ENCODE measurements around the gene FIG4. TPM values are rescaled to one million over a fixed set of nuclear protein-coding genes. Genes with fewer than 3 reads are reported as not detected.
"Not testable (repeated sequence)": the region's sequence is repeated elsewhere in the genome, so short reads cannot be mapped to it uniquely, and the experiment has no call there.

Gene FIG4
- total RNA-seq, 2 donors from 2014 or later, result 12.2 to 17.2 TPM

DNA sequence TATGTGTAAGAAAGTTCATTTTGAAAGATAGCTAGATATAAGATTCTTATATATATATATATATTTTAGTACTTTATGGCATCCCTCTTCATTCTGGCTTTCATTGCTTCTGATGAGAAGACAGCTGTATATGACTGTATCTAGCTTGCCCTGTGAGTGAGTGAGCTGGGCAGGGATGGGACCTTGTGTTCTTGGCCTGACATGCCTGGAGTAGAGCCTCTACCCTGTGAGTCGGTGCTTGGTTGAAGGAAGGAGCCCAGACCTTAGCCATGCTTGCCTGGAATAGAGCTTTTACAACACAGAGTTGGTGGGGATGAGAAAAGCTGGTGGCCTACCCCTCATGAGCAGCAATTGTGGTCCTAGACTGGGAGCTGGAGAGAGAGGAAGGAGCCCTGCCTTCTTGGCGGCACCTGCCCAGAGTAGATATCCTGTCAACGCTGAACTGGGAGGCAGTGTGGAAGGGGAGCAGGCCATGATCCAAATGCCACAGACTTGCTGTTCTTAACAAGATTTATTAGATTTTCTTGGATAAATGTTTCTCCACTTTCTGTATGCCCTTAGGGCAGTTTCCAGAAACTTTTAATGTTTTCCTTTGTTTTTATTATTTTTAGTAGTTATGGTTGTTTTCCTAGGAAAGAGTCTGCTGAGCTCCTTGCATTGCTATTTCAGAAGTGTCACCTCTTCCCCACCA, 31.6 kb downstream of the FIG4 start:
- H3K27ac ChIP-seq, result no peak overlapping the region
- no peaks in the 10 kb centered on the region for H3K27me3 ChIP-seq
- DNase-seq, result no peak
- no peak overlapping the region for H3K9ac ChIP-seq (ENCODE audit: low read depth in 2 of 2, low read length in 2 of 2)
- TF ChIP-seq, protein P1, sequence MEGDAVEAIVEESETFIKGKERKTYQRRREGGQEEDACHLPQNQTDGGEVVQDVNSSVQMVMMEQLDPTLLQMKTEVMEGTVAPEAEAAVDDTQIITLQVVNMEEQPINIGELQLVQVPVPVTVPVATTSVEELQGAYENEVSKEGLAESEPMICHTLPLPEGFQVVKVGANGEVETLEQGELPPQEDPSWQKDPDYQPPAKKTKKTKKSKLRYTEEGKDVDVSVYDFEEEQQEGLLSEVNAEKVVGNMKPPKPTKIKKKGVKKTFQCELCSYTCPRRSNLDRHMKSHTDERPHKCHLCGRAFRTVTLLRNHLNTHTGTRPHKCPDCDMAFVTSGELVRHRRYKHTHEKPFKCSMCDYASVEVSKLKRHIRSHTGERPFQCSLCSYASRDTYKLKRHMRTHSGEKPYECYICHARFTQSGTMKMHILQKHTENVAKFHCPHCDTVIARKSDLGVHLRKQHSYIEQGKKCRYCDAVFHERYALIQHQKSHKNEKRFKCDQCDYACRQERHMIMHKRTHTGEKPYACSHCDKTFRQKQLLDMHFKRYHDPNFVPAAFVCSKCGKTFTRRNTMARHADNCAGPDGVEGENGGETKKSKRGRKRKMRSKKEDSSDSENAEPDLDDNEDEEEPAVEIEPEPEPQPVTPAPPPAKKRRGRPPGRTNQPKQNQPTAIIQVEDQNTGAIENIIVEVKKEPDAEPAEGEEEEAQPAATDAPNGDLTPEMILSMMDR (IDR thresholded peaks at IDR 0.05), result no peak
- no peaks in the 10 kb centered on the region for H3K4me1 ChIP-seq
- H3K9me3 ChIP-seq, result no peaks in the 10 kb centered on the region
- intact Hi-C loops (cut with DNase I), result no loop called here
- no peak overlapping the region for H3K4me3 ChIP-seq
- H3K36me3 ChIP-seq, result no peaks in the 10 kb centered on the region

DNA sequence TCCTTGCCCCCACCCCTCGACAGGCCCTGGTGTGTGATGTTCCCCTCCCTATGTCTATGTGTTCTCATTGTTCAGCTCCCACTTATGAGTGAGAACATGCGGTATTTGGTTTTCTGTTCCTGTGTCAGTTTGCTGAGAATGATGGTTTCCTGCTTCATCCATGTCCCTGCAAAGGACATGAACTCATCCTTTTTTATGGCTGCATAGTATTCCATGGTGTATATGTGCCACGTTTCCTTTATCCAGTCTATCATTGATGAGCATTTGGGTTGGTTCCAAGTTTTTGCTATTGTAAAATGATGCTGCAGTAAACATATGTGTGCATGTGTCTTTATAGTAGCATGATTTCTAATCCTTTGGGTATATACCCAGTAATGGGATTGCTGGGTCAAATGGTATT, 34.2 kb downstream of the FIG4 start:
- H3K36me3 ChIP-seq; DNase-seq; H3K9ac ChIP-seq (ENCODE audit: low read depth in 2 of 2, low read length in 2 of 2); intact Hi-C loops (cut with DNase I); H3K27ac ChIP-seq; H3K27me3 ChIP-seq; H3K4me1 ChIP-seq; H3K9me3 ChIP-seq; H3K4me3 ChIP-seq: not testable (repeated sequence)

DNA sequence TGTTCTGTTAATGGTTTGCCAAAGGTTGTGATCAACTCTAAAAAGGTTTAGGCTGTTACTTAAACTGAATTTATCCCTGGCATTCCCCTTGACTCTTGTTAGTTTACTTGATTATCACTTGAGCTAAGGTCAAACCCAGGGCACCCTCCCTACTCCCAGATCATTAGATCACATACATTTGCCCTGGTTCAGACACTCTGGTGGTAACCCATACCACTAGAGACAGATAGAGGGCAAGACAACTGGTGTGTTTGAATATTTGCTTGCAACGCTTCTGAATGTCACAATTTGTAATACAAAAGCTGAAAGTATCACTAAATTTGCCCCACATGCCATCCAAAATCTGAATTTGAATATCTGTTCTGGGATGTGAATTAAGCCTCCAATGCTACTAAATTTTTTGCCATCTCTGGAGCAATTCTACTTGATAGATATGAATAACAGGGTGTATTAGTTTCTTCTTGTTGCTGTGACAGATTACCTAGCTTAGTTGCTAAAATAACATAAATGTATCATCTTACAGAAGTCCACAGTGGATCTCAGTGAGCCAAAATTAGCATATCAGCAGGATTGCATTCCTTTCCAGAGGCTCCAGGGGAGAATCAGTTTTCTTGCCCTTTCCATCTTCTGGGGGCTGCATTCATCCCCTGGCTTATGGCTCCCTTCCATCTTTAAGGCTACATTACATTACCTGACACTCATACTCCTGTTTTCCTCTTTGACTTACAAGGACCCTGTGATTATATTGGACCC, 45.4 kb downstream of the FIG4 start:
- H3K9me3 ChIP-seq, result no peaks in the 10 kb centered on the region
- H3K36me3 ChIP-seq, result no peaks in the 10 kb centered on the region
- intact Hi-C loops (cut with DNase I), result no loop called here
- H3K27me3 ChIP-seq, result no peaks in the 10 kb centered on the region
- H3K27ac ChIP-seq, result no peak overlapping the region
- no peak for DNase-seq
- H3K9ac ChIP-seq (ENCODE audit: low read depth in 2 of 2, low read length in 2 of 2), result no peak overlapping the region
- no peak overlapping the region for H3K4me3 ChIP-seq
- TF ChIP-seq, protein P1 (IDR thresholded peaks at IDR 0.05), result no peak
- H3K4me1 ChIP-seq, result no peaks in the 10 kb centered on the region

DNA sequence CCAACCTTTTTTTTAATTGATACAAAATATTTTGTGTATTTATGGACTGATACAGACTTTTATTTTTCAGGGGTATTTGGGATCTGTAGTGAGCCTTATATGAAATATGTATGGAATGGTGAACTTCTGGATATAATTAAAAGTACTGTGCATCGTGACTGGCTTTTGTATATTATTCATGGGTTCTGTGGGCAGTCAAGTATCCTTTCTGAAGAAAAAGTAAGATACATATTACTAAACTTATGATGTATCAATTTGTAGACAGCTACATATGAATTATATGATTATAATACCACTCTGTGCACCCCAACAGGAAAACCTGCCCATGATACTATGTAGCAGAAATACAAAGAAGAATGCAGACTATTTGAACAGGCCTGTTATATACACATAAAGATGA, 47.2 kb downstream of the FIG4 start:
- Histone ChIP-seq H3K9ac (ENCODE audit: low read depth in 2 of 2, low read length in 2 of 2) (no peak overlapping the region), H3K27ac (no peak overlapping the region), H3K4me1 (no peaks in the 10 kb centered on the region), H3K9me3 (no peaks in the 10 kb centered on the region), H3K36me3 (no peaks in the 10 kb centered on the region), H3K4me3 (no peak overlapping the region), H3K27me3 (no peaks in the 10 kb centered on the region)
- intact Hi-C loops (cut with DNase I), result no loop called here
- no peak for DNase-seq
- TF ChIP-seq, protein P1 (IDR thresholded peaks at IDR 0.05), result no peak

DNA sequence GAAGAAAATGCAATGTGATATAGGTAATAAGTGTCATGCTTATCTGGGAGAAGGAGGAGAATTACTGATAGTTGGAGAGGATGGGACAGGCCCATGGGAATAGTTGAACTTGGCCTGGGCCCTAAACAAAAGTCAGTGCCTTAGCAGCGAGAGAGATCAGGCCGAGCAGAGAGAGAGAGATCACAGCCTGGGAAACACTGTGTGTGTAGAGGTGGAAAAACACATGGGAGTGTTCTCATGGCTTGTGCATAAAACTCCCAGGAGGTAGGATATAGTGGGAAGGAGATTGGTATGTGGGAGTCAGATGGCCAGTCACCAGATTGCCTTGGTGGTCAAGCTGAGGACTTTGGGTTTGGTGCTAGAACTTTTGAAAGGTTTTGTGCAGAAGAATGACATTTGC, 47.6 kb downstream of the FIG4 start:
- DNase-seq, result no peak
- H3K27me3 ChIP-seq, result no peaks in the 10 kb centered on the region
- no peak overlapping the region for H3K4me3 ChIP-seq
- H3K9me3 ChIP-seq, result no peaks in the 10 kb centered on the region
- H3K36me3 ChIP-seq, result no peaks in the 10 kb centered on the region
- no peak overlapping the region for H3K9ac ChIP-seq (ENCODE audit: low read depth in 2 of 2, low read length in 2 of 2)
- H3K4me1 ChIP-seq, result no peaks in the 10 kb centered on the region
- intact Hi-C loops (cut with DNase I), result no loop called here
- no peak overlapping the region for H3K27ac ChIP-seq
- TF ChIP-seq, protein P1 (IDR thresholded peaks at IDR 0.05), result no peak

DNA sequence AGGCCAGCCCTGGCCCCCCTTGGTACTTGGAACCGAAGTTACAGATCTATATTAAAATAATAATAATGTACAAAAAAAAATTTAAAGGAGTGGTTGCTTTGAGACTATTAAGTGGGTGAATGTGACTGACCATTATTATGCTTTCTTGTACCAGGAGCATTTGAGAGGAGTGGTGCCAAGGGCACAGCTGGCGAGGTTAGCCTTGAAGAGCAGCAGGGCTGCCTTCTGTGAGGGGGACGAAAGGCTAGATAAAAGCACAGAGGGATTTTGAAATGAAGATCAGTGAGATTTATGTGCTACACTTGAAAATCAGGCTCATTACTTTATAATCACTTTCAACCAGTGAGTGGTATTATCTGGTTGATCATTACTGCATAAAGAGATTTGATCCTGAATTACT, 48.6 kb downstream of the FIG4 start:
- TF ChIP-seq, protein P1 (IDR thresholded peaks at IDR 0.05), result no peak
- no peaks in the 10 kb centered on the region for H3K4me1 ChIP-seq
- intact Hi-C loops (cut with DNase I), result loop anchor here (5.0 kb wide), 1 partner anchor 457 kb away; no protein-coding TSS in a partner anchor
- DNase-seq, result no peak
- H3K36me3 ChIP-seq, result no peaks in the 10 kb centered on the region
- H3K9ac ChIP-seq (ENCODE audit: low read depth in 2 of 2, low read length in 2 of 2), result no peak overlapping the region
- no peak overlapping the region for H3K4me3 ChIP-seq
- H3K27me3 ChIP-seq, result no peaks in the 10 kb centered on the region
- no peaks in the 10 kb centered on the region for H3K9me3 ChIP-seq
- H3K27ac ChIP-seq, result no peak overlapping the region

All from colonic mucosa (tissue), 4 donors.